ENCODE results near the gene EIF2B2.

- TF ChIP-seq POLR2AphosphoS5 (IDR thresholded peaks at IDR 0.05): no peak
- TF ChIP-seq, protein P1, sequence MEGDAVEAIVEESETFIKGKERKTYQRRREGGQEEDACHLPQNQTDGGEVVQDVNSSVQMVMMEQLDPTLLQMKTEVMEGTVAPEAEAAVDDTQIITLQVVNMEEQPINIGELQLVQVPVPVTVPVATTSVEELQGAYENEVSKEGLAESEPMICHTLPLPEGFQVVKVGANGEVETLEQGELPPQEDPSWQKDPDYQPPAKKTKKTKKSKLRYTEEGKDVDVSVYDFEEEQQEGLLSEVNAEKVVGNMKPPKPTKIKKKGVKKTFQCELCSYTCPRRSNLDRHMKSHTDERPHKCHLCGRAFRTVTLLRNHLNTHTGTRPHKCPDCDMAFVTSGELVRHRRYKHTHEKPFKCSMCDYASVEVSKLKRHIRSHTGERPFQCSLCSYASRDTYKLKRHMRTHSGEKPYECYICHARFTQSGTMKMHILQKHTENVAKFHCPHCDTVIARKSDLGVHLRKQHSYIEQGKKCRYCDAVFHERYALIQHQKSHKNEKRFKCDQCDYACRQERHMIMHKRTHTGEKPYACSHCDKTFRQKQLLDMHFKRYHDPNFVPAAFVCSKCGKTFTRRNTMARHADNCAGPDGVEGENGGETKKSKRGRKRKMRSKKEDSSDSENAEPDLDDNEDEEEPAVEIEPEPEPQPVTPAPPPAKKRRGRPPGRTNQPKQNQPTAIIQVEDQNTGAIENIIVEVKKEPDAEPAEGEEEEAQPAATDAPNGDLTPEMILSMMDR (IDR thresholded peaks at IDR 0.05): no peak
- TF ChIP-seq POLR2A (IDR thresholded peaks at IDR 0.05): no peak
- TF ChIP-seq EP300 (IDR thresholded peaks at IDR 0.05): no peak
These were observed 20.1 kb upstream of the EIF2B2 start for GRCh38 chr14:74982661-74983060.
